22Rv1 (cell line): ENCODE measurements around the gene TPRG1.

Experiments
- ZFX ChIP-seq: fragments of 450-650 bp; IDR thresholded peaks from 2 replicates; pipeline ENCODE4 v1.6.1; 2017; ENCODE audit warnings: antibody characterized with exemption, borderline replicate concordance
- TF ChIP-seq, protein P1 (sequence below): fragments of 450-650 bp; IDR thresholded peaks from 2 replicates; pipeline ENCODE4 v1.5.1; 2017; ENCODE audit warnings: mild to moderate bottlenecking

GRCh38 chr3:189202106-189202505 lies 30.3 kb downstream of the TPRG1 start:
- TF ChIP-seq, protein P1, sequence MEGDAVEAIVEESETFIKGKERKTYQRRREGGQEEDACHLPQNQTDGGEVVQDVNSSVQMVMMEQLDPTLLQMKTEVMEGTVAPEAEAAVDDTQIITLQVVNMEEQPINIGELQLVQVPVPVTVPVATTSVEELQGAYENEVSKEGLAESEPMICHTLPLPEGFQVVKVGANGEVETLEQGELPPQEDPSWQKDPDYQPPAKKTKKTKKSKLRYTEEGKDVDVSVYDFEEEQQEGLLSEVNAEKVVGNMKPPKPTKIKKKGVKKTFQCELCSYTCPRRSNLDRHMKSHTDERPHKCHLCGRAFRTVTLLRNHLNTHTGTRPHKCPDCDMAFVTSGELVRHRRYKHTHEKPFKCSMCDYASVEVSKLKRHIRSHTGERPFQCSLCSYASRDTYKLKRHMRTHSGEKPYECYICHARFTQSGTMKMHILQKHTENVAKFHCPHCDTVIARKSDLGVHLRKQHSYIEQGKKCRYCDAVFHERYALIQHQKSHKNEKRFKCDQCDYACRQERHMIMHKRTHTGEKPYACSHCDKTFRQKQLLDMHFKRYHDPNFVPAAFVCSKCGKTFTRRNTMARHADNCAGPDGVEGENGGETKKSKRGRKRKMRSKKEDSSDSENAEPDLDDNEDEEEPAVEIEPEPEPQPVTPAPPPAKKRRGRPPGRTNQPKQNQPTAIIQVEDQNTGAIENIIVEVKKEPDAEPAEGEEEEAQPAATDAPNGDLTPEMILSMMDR: no peak
- no peak for TF ChIP-seq ZFX
